H9 (cell line): ENCODE results near the gene COL23A1. TPM values are rescaled to one million over a fixed set of nuclear protein-coding genes. Genes with fewer than 3 reads are reported as not detected.

Experiments
- DNase-seq: peaks from one replicate; pipeline ENCODE4 v3.0.0-alpha.2; 2017
- H2AFZ ChIP-seq: one replicate; pipeline ENCODE4 v1.6.1; 2013; ENCODE audit warnings: mild to moderate bottlenecking, low read length, control low read depth, moderate library complexity
- H2AK5ac ChIP-seq: 2 replicates; pipeline ENCODE4 v1.6.1; 2013; ENCODE audit warnings: low read length, control low read depth, mixed read lengths; ENCODE audit not compliant: insufficient read length
- H2BK120ac ChIP-seq: one replicate; pipeline ENCODE4 v1.6.1; 2013; ENCODE audit warnings: low read depth, mild to moderate bottlenecking, low read length, control low read depth, inconsistent platforms; ENCODE audit not compliant: poor library complexity, severe bottlenecking
- H2BK12ac ChIP-seq: 2 replicates; pipeline ENCODE4 v1.6.1; 2013; ENCODE audit warnings: low read length, control low read depth, mixed read lengths, low read depth; ENCODE audit not compliant: insufficient read length
- H2BK15ac ChIP-seq: 2 replicates; pipeline ENCODE4 v1.6.1; 2013; ENCODE audit warnings: low read depth, low read length, control low read depth
- H2BK20ac ChIP-seq: one replicate; pipeline ENCODE4 v1.6.1; 2013; ENCODE audit warnings: low read depth, mild to moderate bottlenecking, low read length, control low read depth, inconsistent platforms; ENCODE audit not compliant: poor library complexity, severe bottlenecking
- H2BK5ac ChIP-seq: 2 replicates; pipeline ENCODE4 v1.6.1; 2013; ENCODE audit warnings: low read length, control low read depth, mixed read lengths; ENCODE audit not compliant: insufficient read length
- H3K14ac ChIP-seq: 2 replicates; pipeline ENCODE4 v1.6.1; 2013; ENCODE audit warnings: low read length, control low read depth; ENCODE audit not compliant: insufficient read depth
- H3K18ac ChIP-seq: 2 replicates; pipeline ENCODE4 v1.6.1; 2013; ENCODE audit warnings: low read depth, mild to moderate bottlenecking, mixed read lengths, low read length, control low read depth; ENCODE audit not compliant: insufficient read length
- H3K23ac ChIP-seq: 2 replicates; pipeline ENCODE4 v1.6.1; 2013; ENCODE audit warnings: low read length, control low read depth, mixed read lengths, low read depth; ENCODE audit not compliant: insufficient read length
- H3K23me2 ChIP-seq: 2 replicates; pipeline ENCODE4 v1.6.1; 2013; ENCODE audit warnings: low read depth, mild to moderate bottlenecking, mixed read lengths, low read length, control low read depth; ENCODE audit not compliant: insufficient read length, poor library complexity, severe bottlenecking
- H3K27ac ChIP-seq: 2 replicates; pipeline ENCODE4 v1.5.1; 2013; ENCODE audit warnings: low read length, control low read depth, mixed read lengths, low read depth; ENCODE audit not compliant: insufficient read length
- H3K27me3 ChIP-seq: 2 replicates; pipeline ENCODE4 v1.6.1; 2013; ENCODE audit warnings: low read length, control low read depth, inconsistent platforms; ENCODE audit not compliant: insufficient read depth
- H3K4ac ChIP-seq: 2 replicates; pipeline ENCODE4 v1.6.1; 2013; ENCODE audit warnings: low read depth, mild to moderate bottlenecking, control low read depth, inconsistent platforms, low read length, moderate library complexity
- H3K4me1 ChIP-seq: 2 replicates; pipeline ENCODE4 v1.6.1; 2013; ENCODE audit warnings: low read length, control low read depth, inconsistent platforms; ENCODE audit not compliant: insufficient read depth
- H3K4me2 ChIP-seq: 2 replicates; pipeline ENCODE4 v1.6.1; 2013; ENCODE audit warnings: low read length, control low read depth, mixed read lengths; ENCODE audit not compliant: insufficient read length, insufficient read depth
- H3K56ac ChIP-seq: 2 replicates; pipeline ENCODE4 v1.6.1; 2013; ENCODE audit warnings: low read depth, mild to moderate bottlenecking, mixed read lengths, low read length, control low read depth; ENCODE audit not compliant: insufficient read length
- H3K79me1 ChIP-seq: 2 replicates; pipeline ENCODE4 v1.6.1; 2013; ENCODE audit warnings: low read depth, mild to moderate bottlenecking, moderate library complexity, low read length, control low read depth, inconsistent platforms; ENCODE audit not compliant: insufficient read depth, poor library complexity, severe bottlenecking
- H3K79me2 ChIP-seq: 2 replicates; pipeline ENCODE4 v1.6.1; 2013; ENCODE audit warnings: low read length, control low read depth, inconsistent platforms; ENCODE audit not compliant: insufficient read depth
- H3K9ac ChIP-seq: 2 replicates; pipeline ENCODE4 v1.6.1; 2013; ENCODE audit warnings: low read length, control low read depth, mixed read lengths; ENCODE audit not compliant: insufficient read length; ENCODE audit errors: extremely low read depth
- H3K9me3 ChIP-seq: one replicate; pipeline ENCODE4 v1.6.1; 2013; ENCODE audit warnings: low read depth, low read length, inconsistent platforms; ENCODE audit not compliant: control insufficient read depth
- H3T11ph ChIP-seq: one replicate; pipeline ENCODE4 v1.6.1; 2013; ENCODE audit warnings: mild to moderate bottlenecking, low read length, control low read depth, inconsistent platforms
- H4K20me1 ChIP-seq: one replicate; pipeline ENCODE4 v1.6.1; 2013; ENCODE audit not compliant: control insufficient read depth, insufficient read length, insufficient read depth
- H4K5ac ChIP-seq: 2 replicates; pipeline ENCODE4 v1.6.1; 2013; ENCODE audit warnings: low read depth, mild to moderate bottlenecking, mixed read lengths, low read length, control low read depth; ENCODE audit not compliant: insufficient read length
- H4K8ac ChIP-seq: replicated peaks from 2 replicates; pipeline ENCODE4 v1.6.1; 2013; ENCODE audit warnings: low read length, control low read depth, mixed read lengths, low read depth; ENCODE audit not compliant: insufficient read length
- H4K91ac ChIP-seq: 2 replicates; pipeline ENCODE4 v1.6.1; 2013; ENCODE audit warnings: low read depth, mild to moderate bottlenecking, moderate library complexity, mixed read lengths, low read length, control low read depth; ENCODE audit not compliant: insufficient read length
- H3K27ac Mint-ChIP-seq, 3 experiments: 2 replicates in 2 of 3; 3 replicates in 1 of 3; pipeline ENCODE4 v1.8.0; 2020 to 2021; ENCODE audit warnings: mixed read lengths in 3 of 3, mild to moderate bottlenecking in 1 of 3, moderate library complexity in 1 of 3
- H3K27me3 Mint-ChIP-seq: 2 replicates; pipeline ENCODE4 v1.8.0; 2021; ENCODE audit warnings: low read depth, mild to moderate bottlenecking, moderate library complexity, mixed read lengths
- H3K36me3 Mint-ChIP-seq, 3 experiments: 2 replicates in 2 of 3; 3 replicates in 1 of 3; pipeline ENCODE4 v1.8.0; 2020 to 2021; ENCODE audit warnings: low read depth in 3 of 3, mixed read lengths in 3 of 3; ENCODE audit not compliant: insufficient read depth in 1 of 3
- H3K4me1 Mint-ChIP-seq, 2 experiments: 2 replicates each; pipeline ENCODE4 v1.8.0; 2020; ENCODE audit warnings: mixed read lengths in 2 of 2
- H3K4me3 Mint-ChIP-seq, 2 experiments: 2 replicates in 1 of 2; 3 replicates in 1 of 2; pipeline ENCODE4 v1.8.0; 2020 to 2021; ENCODE audit warnings: mild to moderate bottlenecking in 2 of 2, mixed read lengths in 2 of 2, moderate library complexity in 1 of 2
- H3K9me3 Mint-ChIP-seq, 2 experiments: 2 replicates in 1 of 2; 3 replicates in 1 of 2; pipeline ENCODE4 v1.8.0; 2020; ENCODE audit warnings: mild to moderate bottlenecking in 2 of 2, mixed read lengths in 2 of 2, moderate library complexity in 1 of 2
- WGBS: extraction: QIAGEN DNeasy Blood & Tissue Kit; methylation state at CpG from one replicate; pipeline ENCODE4 v1.1.7; 2013; ENCODE audit warnings: missing lambda C conversion rate, low lambda C conversion rate, mixed read lengths; ENCODE audit not compliant: insufficient read length; ENCODE audit errors: extremely low coverage; 5-methylcytosine and 5-hydroxymethylcytosine counted together
- total RNA-seq: library from RNA; stranded (reverse); gene quantifications from 2 replicates; pipeline ENCODE4 v1.2.1, GENCODE V29; 2021
- TF ChIP-seq, protein P1 (sequence below): fragments of 200-600 bp; sonication (generic); conservative IDR thresholded peaks from 3 replicates; pipeline ENCODE4 v1.8.0; 2021; ENCODE audit warnings: antibody characterized with exemption, mild to moderate bottlenecking

Gene COL23A1
- total RNA-seq, 1 experiment from 2014 or later: 2.6 TPM

GRCh38 chr5:178298283-178298807 lies 291.8 kb downstream of the COL23A1 start:
- H4K91ac ChIP-seq: no peak overlapping the region
- no peak overlapping the region for H3K4me2 ChIP-seq
- H2AFZ ChIP-seq: no peak overlapping the region
- H3K18ac ChIP-seq: no peak overlapping the region
- no peak overlapping the region for H2BK12ac ChIP-seq
- no peak overlapping the region for H2BK5ac ChIP-seq
- no peaks in the 10 kb centered on the region for H3K79me2 ChIP-seq
- no peak overlapping the region for H2BK120ac ChIP-seq
- no peak overlapping the region for H4K8ac ChIP-seq
- H3K56ac ChIP-seq: no peak overlapping the region
- WGBS: no CpG with 5 or more reads among the region's 4 CpGs
- H3K14ac ChIP-seq: no peak overlapping the region
- H3K79me1 ChIP-seq: no peaks in the 10 kb centered on the region
- H3K4me1 Mint-ChIP-seq: peaks cover 0 to 4% of the 10 kb centered on the region in 2 experiments; a peak in 2 of 4 replicates
- H3K27ac Mint-ChIP-seq: no peak overlapping the region
- no peak overlapping the region for H4K5ac ChIP-seq
- H3K27ac ChIP-seq: no peak overlapping the region
- no peak overlapping the region for H3K4me3 Mint-ChIP-seq
- no peaks in the 10 kb centered on the region for H3K4me1 ChIP-seq
- no peak overlapping the region for H2BK20ac ChIP-seq
- H3K9me3 ChIP-seq: no peaks in the 10 kb centered on the region
- no peak overlapping the region for H2BK15ac ChIP-seq
- H3K4ac ChIP-seq: no peak overlapping the region
- H3T11ph ChIP-seq: no peak overlapping the region
- no peak overlapping the region for H2AK5ac ChIP-seq
- DNase-seq: no peak
- no peak overlapping the region for H3K23ac ChIP-seq
- no peak overlapping the region for H3K9ac ChIP-seq
- H3K27me3 ChIP-seq: no peaks in the 10 kb centered on the region
- H3K27me3 Mint-ChIP-seq: no peaks in the 10 kb centered on the region; the same call in none of the 2 replicates
- TF ChIP-seq, protein P1, sequence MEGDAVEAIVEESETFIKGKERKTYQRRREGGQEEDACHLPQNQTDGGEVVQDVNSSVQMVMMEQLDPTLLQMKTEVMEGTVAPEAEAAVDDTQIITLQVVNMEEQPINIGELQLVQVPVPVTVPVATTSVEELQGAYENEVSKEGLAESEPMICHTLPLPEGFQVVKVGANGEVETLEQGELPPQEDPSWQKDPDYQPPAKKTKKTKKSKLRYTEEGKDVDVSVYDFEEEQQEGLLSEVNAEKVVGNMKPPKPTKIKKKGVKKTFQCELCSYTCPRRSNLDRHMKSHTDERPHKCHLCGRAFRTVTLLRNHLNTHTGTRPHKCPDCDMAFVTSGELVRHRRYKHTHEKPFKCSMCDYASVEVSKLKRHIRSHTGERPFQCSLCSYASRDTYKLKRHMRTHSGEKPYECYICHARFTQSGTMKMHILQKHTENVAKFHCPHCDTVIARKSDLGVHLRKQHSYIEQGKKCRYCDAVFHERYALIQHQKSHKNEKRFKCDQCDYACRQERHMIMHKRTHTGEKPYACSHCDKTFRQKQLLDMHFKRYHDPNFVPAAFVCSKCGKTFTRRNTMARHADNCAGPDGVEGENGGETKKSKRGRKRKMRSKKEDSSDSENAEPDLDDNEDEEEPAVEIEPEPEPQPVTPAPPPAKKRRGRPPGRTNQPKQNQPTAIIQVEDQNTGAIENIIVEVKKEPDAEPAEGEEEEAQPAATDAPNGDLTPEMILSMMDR: no peak
- peaks cover 0 to 2% (median 0%) of the 10 kb centered on the region in 3 experiments; a peak in 3 of 7 replicates for H3K36me3 Mint-ChIP-seq
- no peaks in the 10 kb centered on the region for H4K20me1 ChIP-seq
- H3K23me2 ChIP-seq: peaks cover 3% of the 10 kb centered on the region
- peaks cover 5 to 8% of the 10 kb centered on the region in 2 experiments; a peak in 3 of 5 replicates for H3K9me3 Mint-ChIP-seq
